IMR-90 (cell line): ENCODE measurements around the gene C1QTNF3. TPM values are rescaled to one million over a fixed set of nuclear protein-coding genes. Genes with fewer than 3 reads are reported as not detected.

ENCODE experiments used
- ATAC-seq: fragments of 200-7000 bp; cut with Tn5 transposase; 2 replicates; pipeline ENCODE4 v1.9.1; 2020; ENCODE audit warnings: low read depth, mild to moderate bottlenecking, moderate library complexity
- BruUV-seq: library from RNA; stranded (reverse); fragments of 400-500 nt; replicated peaks from 2 replicates; lab custom pipeline; 2021; lab: Mats Ljungman, UMichigan
- CTCF ChIA-PET: fragments of 300-600 bp; formaldehyde crosslinking; extraction: SDS; loops from one replicate; lab custom pipeline; 2021; ENCODE audit warnings: antibody characterized with exemption; lab: Yijun Ruan, JAX
- POLR2A ChIA-PET: fragments of 300-600 bp; sonication (Branson Sonifier 250); formaldehyde crosslinking; loops from one replicate; lab custom pipeline; 2022; ENCODE audit warnings: antibody characterized with exemption; ENCODE audit not compliant: unreplicated experiment; lab: Charles Lee
- DNase-seq: peaks from one replicate; pipeline ENCODE4 v3.0.0; 2013
- H2AFZ ChIP-seq: replicated peaks from 2 replicates; pipeline ENCODE3; 2013; ENCODE audit warnings: low read length, mild to moderate bottlenecking; ENCODE audit not compliant: poor library complexity
- H2AK5ac ChIP-seq: 2 replicates; pipeline ENCODE4 v1.6.1; 2013; ENCODE audit warnings: low read depth, low read length, inconsistent platforms
- H2AK9ac ChIP-seq: replicated peaks from 2 replicates; pipeline ENCODE3; 2013; ENCODE audit warnings: mild to moderate bottlenecking, low read depth, low read length, moderate library complexity; ENCODE audit not compliant: poor library complexity
- H2BK120ac ChIP-seq: 2 replicates; pipeline ENCODE4 v1.6.1; 2013; ENCODE audit warnings: low read depth, low read length, inconsistent platforms
- H2BK15ac ChIP-seq: 3 replicates; pipeline ENCODE4 v1.6.1; 2013; ENCODE audit warnings: low read depth, low read length, inconsistent platforms
- H2BK20ac ChIP-seq: 2 replicates; pipeline ENCODE4 v1.6.1; 2013; ENCODE audit warnings: low read depth, mild to moderate bottlenecking, inconsistent platforms, low read length, moderate library complexity
- H2BK5ac ChIP-seq: 2 replicates; pipeline ENCODE4 v1.6.1; 2013; ENCODE audit warnings: mild to moderate bottlenecking, low read depth, low read length, inconsistent platforms; ENCODE audit not compliant: poor library complexity, severe bottlenecking
- H3K14ac ChIP-seq: replicated peaks from 2 replicates; pipeline ENCODE4 v1.6.1; 2013; ENCODE audit warnings: low read depth, low read length, inconsistent platforms
- H3K18ac ChIP-seq: 2 replicates; pipeline ENCODE4 v1.6.1; 2013; ENCODE audit warnings: low read depth, low read length, control low read depth
- H3K23ac ChIP-seq: 2 replicates; pipeline ENCODE4 v1.6.1; 2013; ENCODE audit warnings: low read depth, low read length, inconsistent platforms
- H3K27ac ChIP-seq: 2 replicates; pipeline ENCODE4 v1.5.1; 2013; ENCODE audit warnings: mild to moderate bottlenecking, control low read depth, low read length; ENCODE audit not compliant: insufficient read depth
- H3K27me3 ChIP-seq: 2 replicates; pipeline ENCODE4 v1.6.1; 2013; ENCODE audit warnings: low read length; ENCODE audit not compliant: control insufficient read depth, insufficient read depth
- H3K36me3 ChIP-seq: 2 replicates; pipeline ENCODE4 v1.6.1; 2013; ENCODE audit warnings: low read length, mixed read lengths; ENCODE audit not compliant: control insufficient read depth, insufficient read depth
- H3K4ac ChIP-seq: 2 replicates; pipeline ENCODE4 v1.6.1; 2013; ENCODE audit warnings: low read depth, low read length, inconsistent platforms
- H3K4me1 ChIP-seq: 2 replicates; pipeline ENCODE4 v1.6.1; 2013; ENCODE audit warnings: low read length, mixed read lengths; ENCODE audit not compliant: control insufficient read depth, insufficient read depth
- H3K4me2 ChIP-seq: 2 replicates; pipeline ENCODE4 v1.6.1; 2013; ENCODE audit warnings: low read depth, mild to moderate bottlenecking, control low read depth, low read length, moderate library complexity
- H3K4me3 ChIP-seq: 2 replicates; pipeline ENCODE4 v1.5.1; 2013; ENCODE audit warnings: low read depth, mild to moderate bottlenecking, control low read depth, low read length, moderate library complexity; ENCODE audit not compliant: insufficient read depth
- H3K56ac ChIP-seq: 2 replicates; pipeline ENCODE4 v1.6.1; 2013; ENCODE audit warnings: low read length, inconsistent platforms; ENCODE audit not compliant: insufficient read depth; ENCODE audit errors: extremely low read depth
- H3K79me1 ChIP-seq, 2 experiments: 2 replicates each; pipeline ENCODE4 v1.6.1; 2013; ENCODE audit warnings: low read length in 2 of 2, inconsistent platforms in 1 of 2, low read depth in 1 of 2
- H3K9ac ChIP-seq: 2 replicates; pipeline ENCODE4 v1.6.1; 2013; ENCODE audit warnings: low read depth, low read length, control low read depth
- H3K9me1 ChIP-seq: 2 replicates; pipeline ENCODE4 v1.6.1; 2013; ENCODE audit warnings: low read length, inconsistent platforms; ENCODE audit not compliant: insufficient read depth
- H3K9me3 ChIP-seq: 2 replicates; pipeline ENCODE4 v1.6.1; 2013; ENCODE audit warnings: low read length; ENCODE audit not compliant: control insufficient read depth, insufficient read depth
- H4K20me1 ChIP-seq: 2 replicates; pipeline ENCODE4 v1.6.1; 2013; ENCODE audit warnings: low read length, inconsistent platforms; ENCODE audit not compliant: insufficient read depth
- H4K5ac ChIP-seq: 2 replicates; pipeline ENCODE4 v1.6.1; 2013; ENCODE audit warnings: mild to moderate bottlenecking, low read depth, low read length, control low read depth
- H4K8ac ChIP-seq, 2 experiments: 2 replicates each; pipeline ENCODE4 v1.6.1; 2013; ENCODE audit warnings: low read depth in 2 of 2, low read length in 2 of 2, control low read depth in 1 of 2, inconsistent platforms in 1 of 2
- H4K91ac ChIP-seq: 2 replicates; pipeline ENCODE4 v1.6.1; 2013; ENCODE audit warnings: low read depth, low read length, inconsistent platforms; ENCODE audit not compliant: insufficient read depth
- BHLHE40 ChIP-seq: fragments of 150-350 bp; IDR thresholded peaks from 2 replicates; pipeline ENCODE4 v1.6.1; 2016; ENCODE audit warnings: mild to moderate bottlenecking, low read depth, low read length
- CEBPB ChIP-seq: IDR thresholded peaks from 2 replicates; pipeline ENCODE4 v1.6.1; 2012; ENCODE audit warnings: low read depth, low read length, improper control_type of control experiment
- FOS ChIP-seq: fragments of 150-350 bp; IDR thresholded peaks from 2 replicates; pipeline ENCODE4 v1.6.1; 2016; ENCODE audit warnings: low read depth, low read length
- MAFK ChIP-seq: IDR thresholded peaks from 2 replicates; pipeline ENCODE4 v1.6.1; 2012; ENCODE audit warnings: low read depth, low read length, improper control_type of control experiment
- MAZ ChIP-seq: IDR thresholded peaks from 2 replicates; pipeline ENCODE4 v1.6.1; 2012; ENCODE audit warnings: low read depth, mild to moderate bottlenecking, low read length, improper control_type of control experiment, moderate library complexity, borderline replicate concordance
- MXI1 ChIP-seq: IDR thresholded peaks from 2 replicates; pipeline ENCODE4 v1.6.1; 2012; ENCODE audit warnings: low read depth, mild to moderate bottlenecking, low read length, moderate library complexity, borderline replicate concordance
- NFE2L2 ChIP-seq: fragments of 150-350 bp; IDR thresholded peaks from 2 replicates; pipeline ENCODE4 v1.6.1; 2016; ENCODE audit warnings: low read depth, mild to moderate bottlenecking, low read length
- POLR2A ChIP-seq: IDR thresholded peaks from 2 replicates; pipeline ENCODE4 v1.6.1; 2012; ENCODE audit warnings: mild to moderate bottlenecking, low read depth, low read length
- RCOR1 ChIP-seq: IDR thresholded peaks from 2 replicates; pipeline ENCODE4 v1.6.1; 2012; ENCODE audit warnings: mild to moderate bottlenecking, low read length, improper control_type of control experiment; ENCODE audit not compliant: insufficient replicate concordance
- RFX5 ChIP-seq: IDR thresholded peaks from 2 replicates; pipeline ENCODE4 v1.8.0; 2012; ENCODE audit warnings: low read depth, mild to moderate bottlenecking, low read length, moderate library complexity
- SMC3 ChIP-seq: fragments of 150-350 bp; IDR thresholded peaks from 2 replicates; pipeline ENCODE4 v1.6.1; 2016; ENCODE audit warnings: low read depth, mild to moderate bottlenecking, antibody characterized with exemption, low read length, moderate library complexity
- USF2 ChIP-seq: fragments of 150-350 bp; IDR thresholded peaks from 2 replicates; pipeline ENCODE4 v1.6.1; 2017; ENCODE audit warnings: mild to moderate bottlenecking, antibody characterized with exemption, low read length, low read depth
- WGBS, 2 experiments: methylation state at CpG; one replicate each; pipeline versions ENCODE4 v1.1.5 to v1.1.7; 2013; ENCODE audit warnings: missing lambda C conversion rate in 2 of 2; ENCODE audit not compliant: insufficient read length in 1 of 2; ENCODE audit errors: extremely low coverage in 2 of 2; 5-methylcytosine and 5-hydroxymethylcytosine counted together
- dilution Hi-C: fragments of 300-500 bp; cut with HindIII; formaldehyde crosslinking; loops from one replicate; pipeline ENCODE4 v1.14.3; 2018; ENCODE audit warnings: low sequenced_read_pairs; ENCODE audit not compliant: unreplicated experiment
- in situ Hi-C: fragments of 300-500 bp; cut with MboI; formaldehyde crosslinking; loops from 3 replicates; pipeline ENCODE4 v1.14.3; 2019; ENCODE audit warnings: low sequenced_read_pairs, inconsistent platforms, mixed read lengths
- intact Hi-C: fragments of 100-400 bp; cut with micrococcal nuclease; formaldehyde crosslinking; loops from 2 replicates; pipeline ENCODE4 v1.10.0; 2022
- polyA plus RNA-seq, 3 experiments: library from polyadenylated mRNA; depleted of rRNA; stranded (reverse); fragments of >200 nt; gene quantifications; 2 replicates each; pipeline ENCODE4 v1.2.3, GENCODE V29; 2012; ENCODE audit warnings: low replicate concordance in 1 of 3
- total RNA-seq: library from RNA; depleted of rRNA; stranded (reverse); fragments of >200 nt; gene quantifications from 2 replicates; pipeline ENCODE4 v1.2.3, GENCODE V29; 2012

Gene C1QTNF3
- total and polyA plus RNA-seq, 2 of the 4 experiments (the other 2 are of a cell fraction): 1.0 to 1.4 TPM

GRCh38 chr5:34007621-34008600, 35.1 kb downstream of the C1QTNF3 start, which contains the start of gene AMACR:
TSS of gene AMACR (minus strand) at chr5:34008050. CDS start at chr5:34008019, 31 bp downstream.
- peak within 1 kb of the TSS; percentile 44 for H2AK5ac ChIP-seq
- H3K56ac ChIP-seq: peak within 1 kb of the TSS; percentile 91
- peak within 1 kb of the TSS; percentile 86; the same call in 2 of the 3 replicates for H2BK15ac ChIP-seq
- H3K9me3 ChIP-seq: no peaks in the 10 kb centered on the region
- peak within 1 kb of the TSS; percentile 72 for H4K5ac ChIP-seq
- peak within 1 kb of the TSS; percentile 90 for H3K27ac ChIP-seq
- peak; percentile 88 for DNase-seq
- peaks cover 4% of the 10 kb centered on the region; the same call in 1 of the 2 replicates for H3K36me3 ChIP-seq
- H2AK9ac ChIP-seq: peak within 1 kb of the TSS; percentile 87
- H4K91ac ChIP-seq: peak within 1 kb of the TSS; percentile 93
- peak within 1 kb of the TSS; percentile 91 for H3K23ac ChIP-seq
- peak within 1 kb of the TSS; percentile 91 for H3K14ac ChIP-seq
- no peaks in the 10 kb centered on the region for H4K20me1 ChIP-seq
- peak; percentile 95 for ATAC-seq
- H3K4me1 ChIP-seq: peaks cover 4% of the 10 kb centered on the region
- peak within 1 kb of the TSS; percentile 91 for H2BK120ac ChIP-seq
- dilution Hi-C loops: no loop called here
- ChIA-PET POLR2A (no interaction called here), CTCF (interaction anchor here (0.6 to 1.5 kb wide), 2 partner anchors 20 to 1151 kb away, joined by 3 to 7 read pairs; no protein-coding TSS in a partner anchor)
- H3K4me2 ChIP-seq: peak within 1 kb of the TSS; percentile 78
- BruUV-seq: no TSS peak
- peak within 1 kb of the TSS; percentile 58 for H2BK20ac ChIP-seq
- TF ChIP-seq CEBPB: peak; percentile 56
- TF ChIP-seq MXI1: peak; percentile 98
- TF ChIP-seq RFX5: no peak
- no peak for TF ChIP-seq SMC3
- TF ChIP-seq USF2: 0 out of 2 replicates have a peak, but pooled peaks have one; percentile 2
- no peak for TF ChIP-seq RCOR1
- no peak for TF ChIP-seq NFE2L2
- TF ChIP-seq MAZ: no peak; the same call in 1 of the 2 replicates
- TF ChIP-seq POLR2A: peak; percentile 60; the same call in 1 of the 2 replicates
- TF ChIP-seq BHLHE40: no peak
- no peak for TF ChIP-seq FOS
- no peak for TF ChIP-seq MAFK
- H3K79me1 ChIP-seq: peaks cover 12 to 19% of the 10 kb centered on the region in 2 experiments; a peak in 3 of 4 replicates
- peaks cover 4% of the 10 kb centered on the region; the same call in 1 of the 2 replicates for H3K9me1 ChIP-seq
- in situ Hi-C loops: no loop called here
- peak within 1 kb of the TSS; percentile 51 for H3K4me3 ChIP-seq
- peak within 1 kb of the TSS; percentile 87 for H3K4ac ChIP-seq
- peak within 1 kb of the TSS; percentile 93 for H2BK5ac ChIP-seq
- H2AFZ ChIP-seq: peak within 1 kb of the TSS; percentile 93
- peak within 1 kb of the TSS; percentile 93 for H3K9ac ChIP-seq
- H4K8ac ChIP-seq: peak within 1 kb of the TSS; percentile 88 to 93
- no peaks in the 10 kb centered on the region for H3K27me3 ChIP-seq
- H3K18ac ChIP-seq: peak within 1 kb of the TSS; percentile 83
- intact Hi-C loops: no loop called here
- 0% methylated on average over 11 of the region's 76 CpGs; no CpG with 5 or more reads in 1 of the 2 experiments for WGBS, 2 experiments
